K562 (cell line): Measurements from ENCODE around the gene ALS2CL. TPM values are rescaled to one million over a fixed set of nuclear protein-coding genes. Genes with fewer than 3 reads are reported as not detected.

Experiments used
- CHD4 ChIP-seq: fragments of 200-600 bp; sonication (generic); IDR thresholded peaks from 3 replicates; pipeline ENCODE4 v1.6.1; 2012; ENCODE audit warnings: low read depth, mild to moderate bottlenecking, mixed read lengths, low read length, inconsistent platforms; ENCODE audit not compliant: insufficient read depth, insufficient replicate concordance, poor library complexity, severe bottlenecking
- CTCFL ChIP-seq: IDR thresholded peaks from 2 replicates; pipeline ENCODE4 v1.6.1; 2011; ENCODE audit warnings: borderline replicate concordance, low read depth, mild to moderate bottlenecking, moderate library complexity, low read length; ENCODE audit not compliant: insufficient read depth, poor library complexity, severe bottlenecking
- DEAF1 ChIP-seq: fragments of 450-650 bp; formaldehyde crosslinking; IDR thresholded peaks from 2 replicates; pipeline ENCODE4 v1.4.0; 2020; ENCODE audit warnings: mild to moderate bottlenecking, moderate library complexity
- ETS2 ChIP-seq: IDR thresholded peaks from 2 replicates; pipeline ENCODE4 v1.6.1; 2016; ENCODE audit warnings: borderline replicate concordance, missing genetic modification characterization, mild to moderate bottlenecking, moderate library complexity, missing compliant biosample characterization; ENCODE audit not compliant: poor library complexity, severe bottlenecking
- HOXB6 ChIP-seq: fragments of 250-450 bp; sonication (Bioruptor Pico); IDR thresholded peaks from 2 replicates; pipeline ENCODE4 v1.5.1; 2022; ENCODE audit warnings: mild to moderate bottlenecking, borderline replicate concordance
- HSF4 ChIP-seq: fragments of 250-450 bp; sonication (Bioruptor Pico); IDR thresholded peaks from 2 replicates; pipeline ENCODE4 v2.1.2; 2022; ENCODE audit warnings: mild to moderate bottlenecking, moderate library complexity, borderline replicate concordance
- KAT8 ChIP-seq: fragments of 450-650 bp; IDR thresholded peaks from 2 replicates; pipeline ENCODE4 v1.6.1; 2016; ENCODE audit warnings: low read depth, mild to moderate bottlenecking
- MCM7 ChIP-seq, 2 experiments: fragments of 450-650 bp; IDR thresholded peaks; 2 replicates each; pipeline ENCODE4 v1.6.1; 2016 to 2018
- SFPQ ChIP-seq: fragments of 200-400 bp; formaldehyde crosslinking; IDR thresholded peaks from 2 replicates; pipeline ENCODE4 v1.6.1; 2017; ENCODE audit warnings: mild to moderate bottlenecking, low read depth, low read length, moderate library complexity
- SIN3B ChIP-seq: fragments of 450-650 bp; IDR thresholded peaks from 2 replicates; pipeline ENCODE4 v1.6.1; 2017; ENCODE audit warnings: low read depth, mild to moderate bottlenecking, moderate library complexity
- ZC3H4 ChIP-seq: sonication (generic); formaldehyde crosslinking; IDR thresholded peaks from 2 replicates; pipeline ENCODE4 v1.9.0; 2021; ENCODE audit warnings: missing genetic modification reagents, borderline replicate concordance
- ZFP91 ChIP-seq: sonication (generic); formaldehyde crosslinking; IDR thresholded peaks from 2 replicates; pipeline ENCODE4 v1.8.0; 2022; ENCODE audit warnings: mild to moderate bottlenecking, missing genetic modification reagents
- ZKSCAN3 ChIP-seq: fragments of 250-450 bp; sonication (Bioruptor Pico); IDR thresholded peaks from 2 replicates; pipeline ENCODE4 v1.4.0; 2020
- ZNF133 ChIP-seq: fragments of 250-450 bp; sonication (Bioruptor Pico); IDR thresholded peaks from 2 replicates; pipeline ENCODE4 v1.4.0; 2020; ENCODE audit warnings: mild to moderate bottlenecking
- ZNF134 ChIP-seq: fragments of 250-450 bp; sonication (Bioruptor Pico); conservative IDR thresholded peaks from 2 replicates; pipeline ENCODE4 v1.4.0; 2020
- ZNF239 ChIP-seq: fragments of 250-450 bp; sonication (Bioruptor Pico); IDR thresholded peaks from 2 replicates; pipeline ENCODE4 v1.4.0; 2020; ENCODE audit warnings: mild to moderate bottlenecking
- ZNF431 ChIP-seq: sonication (generic); formaldehyde crosslinking; IDR thresholded peaks from 2 replicates; pipeline ENCODE4 v1.8.0; 2022; ENCODE audit warnings: mild to moderate bottlenecking, missing genetic modification reagents
- ZNF764 ChIP-seq: fragments of 250-450 bp; sonication (Bioruptor Pico); IDR thresholded peaks from 2 replicates; pipeline ENCODE4 v1.4.0; 2020; ENCODE audit warnings: low read depth, mild to moderate bottlenecking, moderate library complexity
- polyA plus RNA-seq, 8 experiments: library from polyadenylated mRNA; depleted of rRNA in 4 of 8; stranded (reverse) in 5 of 8; unstranded in 3 of 8; fragments of >200 nt; fragmentation: Nextera tagmentation in 2 of 8; fragmentation: Illumina TruSeq in 1 of 8; extraction: Ambion mirVana in 2 of 8; extraction: Trizol in 1 of 8; gene quantifications; 2 replicates each; pipeline versions ENCODE4 v1.2.1 to v1.2.3, GENCODE V29; 2011 to 2014; ENCODE audit warnings: inconsistent platforms in 1 of 8, missing spikeins in 1 of 8
- total RNA-seq, 7 experiments: library from RNA; depleted of rRNA in 6 of 7; stranded (reverse); fragments of >200 nt in 6 of 7; fragmentation: Illumina TruSeq in 2 of 7; extraction: Trizol in 2 of 7; gene quantifications; 2 replicates each; pipeline versions ENCODE4 v1.2.1 to v1.2.3, GENCODE V29; 2011 to 2021; ENCODE audit warnings: low replicate concordance in 1 of 7

Gene ALS2CL
- total and polyA plus RNA-seq, 9 of the 15 experiments (the other 6 are each of a cell fraction or from before 2014, with no cell fraction given), result 0.03 to 0.13 (median 0.05) TPM; not detected in 3

- no peak for TF ChIP-seq ZFP91 (CRISPR knock-in tag)
- no peak for TF ChIP-seq SFPQ
- no peak for TF ChIP-seq ZNF134 (CRISPR knock-in tag)
- TF ChIP-seq SIN3B, result 0 out of 2 replicates have a peak, but pooled peaks have one; percentile 26
- TF ChIP-seq ZNF133 (CRISPR knock-in tag), result no peak
- no peak for TF ChIP-seq CHD4
- TF ChIP-seq KAT8, result no peak
- TF ChIP-seq ZKSCAN3 (CRISPR knock-in tag), result no peak
- TF ChIP-seq ZNF764 (CRISPR knock-in tag), result no peak
- no peak for TF ChIP-seq ZC3H4
- TF ChIP-seq HSF4 (CRISPR knock-in tag), result no peak
- TF ChIP-seq MCM7 (IDR thresholded peaks at IDR 0.05), result no peak
- TF ChIP-seq ETS2 (tag), result no peak
- no peak for TF ChIP-seq ZNF431 (CRISPR knock-in tag)
- peak; percentile 10 for TF ChIP-seq CTCFL
- TF ChIP-seq HOXB6, result no peak
- TF ChIP-seq DEAF1 (CRISPR knock-in tag), result peak; percentile 94
- no peak for TF ChIP-seq ZNF239 (CRISPR knock-in tag)
Measured at GRCh38 chr3:46705022-46705530, 11.6 kb upstream of the ALS2CL start (continued).
